HEK293T (cell line): ENCODE data around the gene CCL24.

Experiments used
- ARNT ChIP-seq: fragments of 450-650 bp; IDR thresholded peaks from 2 replicates; pipeline ENCODE4 v1.6.1; 2017; ENCODE audit warnings: mild to moderate bottlenecking
- BHLHE40 ChIP-seq: fragments of 450-650 bp; IDR thresholded peaks from 2 replicates; pipeline ENCODE4 v1.6.1; 2016; ENCODE audit warnings: mild to moderate bottlenecking, moderate library complexity, borderline replicate concordance
- CTBP1 ChIP-seq: fragments of 450-650 bp; IDR thresholded peaks from 2 replicates; pipeline ENCODE4 v1.6.1; 2016; ENCODE audit warnings: borderline replicate concordance
- FOXA1 ChIP-seq: fragments of 450-650 bp; IDR thresholded peaks from 2 replicates; pipeline ENCODE4 v1.6.1; 2016; ENCODE audit warnings: mild to moderate bottlenecking
- FOXK2 ChIP-seq: fragments of 450-650 bp; IDR thresholded peaks from 2 replicates; pipeline ENCODE4 v1.6.1; 2016; ENCODE audit warnings: mild to moderate bottlenecking
- FOXM1 ChIP-seq: fragments of 450-650 bp; IDR thresholded peaks from 2 replicates; pipeline ENCODE4 v1.6.1; 2017; ENCODE audit warnings: mild to moderate bottlenecking, borderline replicate concordance
- HDGF ChIP-seq: fragments of 450-650 bp; IDR thresholded peaks from 2 replicates; pipeline ENCODE4 v1.6.1; 2017; ENCODE audit warnings: antibody characterized with exemption, borderline replicate concordance
- SP1 ChIP-seq: fragments of 450-650 bp; IDR thresholded peaks from 2 replicates; pipeline ENCODE4 v1.6.1; 2017
- TARDBP ChIP-seq: fragments of 450-650 bp; IDR thresholded peaks from 2 replicates; pipeline ENCODE4 v1.6.1; 2016
- ZNF384 ChIP-seq: fragments of 450-650 bp; IDR thresholded peaks from 2 replicates; pipeline ENCODE4 v1.6.1; 2016

DNA sequence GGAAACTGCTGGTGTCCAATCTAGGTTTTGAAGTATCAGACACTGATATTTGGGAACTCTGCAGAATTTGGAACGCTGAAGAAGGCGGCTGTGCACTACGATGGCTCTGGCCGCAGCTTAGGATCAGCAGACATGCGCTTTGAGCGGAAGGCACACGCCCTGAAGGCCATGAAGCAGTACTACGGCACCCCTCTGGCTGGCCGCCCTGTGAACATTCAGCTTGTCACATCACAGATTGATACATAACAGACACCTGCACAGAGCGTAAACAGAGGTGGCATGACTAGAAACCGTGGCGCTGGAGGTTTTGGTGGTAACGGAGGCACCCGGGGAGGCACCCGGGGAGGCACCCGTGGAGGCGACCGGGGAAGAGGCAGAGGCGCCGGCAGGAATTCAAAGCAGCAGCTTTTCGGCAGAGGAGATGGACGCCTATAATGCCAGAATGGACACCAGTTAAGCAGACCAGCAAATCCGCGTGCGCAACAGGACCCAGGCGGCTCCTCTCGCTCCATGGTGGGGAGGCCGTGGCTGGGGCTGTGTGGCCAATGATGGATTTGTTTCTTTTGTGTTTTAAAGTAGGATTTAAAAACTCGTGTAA is 22.2 kb upstream of the CCL24 start:
- TF ChIP-seq TARDBP (no peak), FOXA1 (no peak), FOXK2 (no peak), CTBP1 (no peak), FOXM1 (no peak), BHLHE40 (no peak), HDGF (no peak), SP1 (no peak), ARNT (no peak), ZNF384 (no peak)
